ENCODE measurements around the gene ENGASE. TPM values are rescaled to one million over a fixed set of nuclear protein-coding genes. Genes with fewer than 3 reads are reported as not detected.
A peak's percentile ranks its signal among the peaks of the same experiment; 100 is the strongest.

Gene ENGASE
- total and polyA plus RNA-seq, 9 of the 15 experiments (the other 6 are each of a cell fraction or from before 2014, with no cell fraction given) = 0.06 to 45.5 (median 13.9) TPM

- intact Hi-C loops (cut with micrococcal nuclease) = no loop called here
- peak; percentile 67 for TF ChIP-seq POLR2G (IDR thresholded peaks at IDR 0.05; ENCODE audit: low read depth, low read length)
- no peak for TF ChIP-seq RBBP5 (IDR thresholded peaks at IDR 0.05; ENCODE audit: borderline replicate concordance, insufficient read depth, low read length, poor library complexity, severe bottlenecking)
- no peak for TF ChIP-seq ZKSCAN1 (IDR thresholded peaks at IDR 0.05; ENCODE audit: low read depth, low read length)
- TF ChIP-seq ZFX (CRISPR knock-in tag; IDR thresholded peaks at IDR 0.05) = 0 out of 2 replicates have a peak, but pooled peaks have one; percentile 15
- no peak for TF ChIP-seq ZNF780A (CRISPR knock-in tag; IDR thresholded peaks at IDR 0.05)
- TF ChIP-seq JUNB (CRISPR knock-in tag; conservative IDR thresholded peaks at IDR 0.05) = no peak
- no peak for TF ChIP-seq ZNF174 (CRISPR knock-in tag; IDR thresholded peaks at IDR 0.05)
- peak; percentile 30; the same call in 1 of the 2 replicates for TF ChIP-seq ZNF263 (CRISPR knock-in tag; IDR thresholded peaks at IDR 0.05; ENCODE audit: borderline replicate concordance)
- TF ChIP-seq ZFP1 (CRISPR knock-in tag; IDR thresholded peaks at IDR 0.05) = no peak
- TF ChIP-seq ZNF354B (CRISPR knock-in tag; IDR thresholded peaks at IDR 0.05) = no peak
- TF ChIP-seq TGIF2 (CRISPR knock-in tag; IDR thresholded peaks at IDR 0.05) = 0 out of 2 replicates have a peak, but pooled peaks have one; percentile 19
- no peak for TF ChIP-seq MTF1 (CRISPR knock-in tag; IDR thresholded peaks at IDR 0.05; ENCODE audit: borderline replicate concordance)
- no peak for TF ChIP-seq USF1 (CRISPR knock-in tag; IDR thresholded peaks at IDR 0.05)
- no peak for TF ChIP-seq FOXA1 (IDR thresholded peaks at IDR 0.05; ENCODE audit: borderline replicate concordance)
- no peak for TF ChIP-seq ZNF766 (CRISPR knock-in tag; conservative IDR thresholded peaks at IDR 0.05)
- TF ChIP-seq MAFF (IDR thresholded peaks at IDR 0.05; ENCODE audit: low read length) = no peak
- no peak for TF ChIP-seq IRF9 (tag; IDR thresholded peaks at IDR 0.05)
- TF ChIP-seq CREB5 (CRISPR knock-in tag; IDR thresholded peaks at IDR 0.05) = no peak
- no peak for TF ChIP-seq NCOA1 (IDR thresholded peaks at IDR 0.05; ENCODE audit: low read depth)
- no peak for TF ChIP-seq KDM5B (IDR thresholded peaks at IDR 0.05; ENCODE audit: insufficient replicate concordance, low read depth, low read length)
- no peak for TF ChIP-seq PURB (CRISPR knock-in tag; IDR thresholded peaks at IDR 0.05; ENCODE audit: low read depth)
Observed at GRCh38 chr17:79089720-79090442, 15.3 kb downstream of the ENGASE start.

More at GRCh38 chr17:79089720-79090442, 15.3 kb downstream of the ENGASE start:
- no TSS peak for BruUV-seq (replicated peaks)
- in situ Hi-C loops (cut with MboI) = no loop called here
- Histone ChIP-seq H3K9me3 (replicated peaks; ENCODE audit: control insufficient read depth, insufficient read depth, low read depth, low read length) (no peaks in the 10 kb centered on the region), H3K9ac (ENCODE audit: insufficient read depth in 1 of 2, low read depth in 2 of 2, low read length in 2 of 2) (no peak overlapping the region), H3K27ac (ENCODE audit: extremely low read depth, low read depth, low read length) (no peak overlapping the region), H4K20me1 (replicated peaks; ENCODE audit: control insufficient read depth, insufficient read depth, low read length) (peaks cover 20% of the 10 kb centered on the region), H3K4me3 (no peak overlapping the region), H3K27me3 (ENCODE audit: control insufficient read depth in 2 of 2, insufficient read depth in 2 of 2, low read length in 2 of 2) (peaks cover 5 to 25% of the 10 kb centered on the region in 2 experiments; a peak in 3 of 5 replicates), H3K36me3 (ENCODE audit: control insufficient read depth, insufficient read depth, low read length) (peaks cover 22% of the 10 kb centered on the region; the same call in 1 of the 3 replicates), H2AFZ (ENCODE audit: low read depth, low read length) (no peak overlapping the region), H3K79me2 (ENCODE audit: control insufficient read depth, insufficient read depth, low read length) (no peaks in the 10 kb centered on the region), H3K4me1 (replicated peaks in 1 of 2; ENCODE audit: control insufficient read depth in 2 of 2, insufficient read depth in 2 of 2, low read length in 2 of 2) (peaks cover 0 to 32% of the 10 kb centered on the region in 2 experiments; a peak in 2 of 5 replicates), H3K9me1 (ENCODE audit: control insufficient read depth, insufficient read depth, low read length) (peaks cover 5% of the 10 kb centered on the region), H3K4me2 (ENCODE audit: insufficient read depth, low read length) (no peak overlapping the region)
- ChIA-PET POLR2A (no interaction called here), CTCF (ENCODE audit: low intra/inter-chr PET ratio) (interaction anchor here (0.7 kb wide), 1 partner anchor 47 kb away, joined by 3 read pairs; no protein-coding TSS in a partner anchor)
- FAIRE-seq (no peak), DNase-seq (ENCODE audit: extremely low read depth in 1 of 4, low spot score in 3 of 4) (no peak), ATAC-seq (no peak)
- 45% methylated on average over 23 of the region's 31 CpGs for WGBS (ENCODE audit: insufficient coverage, low coverage, missing lambda C conversion rate)
